Eye (tissue), 1 donor: ENCODE results near the gene CFAP161.
"Not testable (repeated sequence)": the region's sequence is repeated elsewhere in the genome, so short reads cannot be mapped to it uniquely, and the experiment has no call there.

Experiments used
- DNase-seq: peaks from one replicate; pipeline ENCODE4 v3.0.0-alpha.2; 2015

The CFAP161 gene

DNA sequence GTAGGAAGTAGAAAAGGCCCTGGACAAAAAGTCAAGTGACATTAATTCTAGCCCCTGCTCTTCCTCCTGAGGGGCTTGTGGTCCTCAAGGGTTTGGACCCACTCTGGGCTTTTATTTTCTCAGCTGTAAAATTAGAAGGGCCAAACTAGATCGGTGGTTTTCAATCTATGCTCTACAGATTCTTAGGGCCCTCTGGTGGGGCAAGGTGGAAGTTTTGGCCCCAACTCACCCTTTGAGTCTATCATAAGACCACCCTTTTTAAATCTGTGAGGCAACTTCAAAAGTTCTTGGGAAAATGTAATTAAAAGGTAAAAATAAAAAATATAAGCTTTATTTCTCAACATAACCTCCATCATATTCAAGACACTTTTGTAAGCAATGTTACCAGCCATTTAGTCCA is 25.6 kb upstream of the CFAP161 start:
- DNase-seq, result no peak

DNA sequence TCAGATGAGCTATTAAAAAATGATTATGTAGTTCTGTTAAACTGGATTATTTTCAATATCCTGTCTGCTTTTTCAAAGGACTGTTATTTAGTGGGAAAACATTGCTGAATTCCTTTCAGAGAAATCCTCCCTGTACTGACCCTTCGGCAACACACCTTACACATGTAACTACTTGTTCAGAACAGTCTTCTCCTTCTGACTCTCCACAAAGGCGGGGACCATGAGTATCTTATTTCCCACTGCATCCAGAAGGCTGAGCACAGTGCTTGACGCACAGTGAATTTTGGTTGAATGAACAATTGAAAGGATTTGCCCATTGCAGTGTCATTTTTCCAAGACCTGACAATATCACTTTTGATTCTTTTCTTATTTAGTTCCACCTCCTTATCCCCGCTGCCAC is 23.1 kb upstream of the CFAP161 start:
- DNase-seq, result no peak

DNA sequence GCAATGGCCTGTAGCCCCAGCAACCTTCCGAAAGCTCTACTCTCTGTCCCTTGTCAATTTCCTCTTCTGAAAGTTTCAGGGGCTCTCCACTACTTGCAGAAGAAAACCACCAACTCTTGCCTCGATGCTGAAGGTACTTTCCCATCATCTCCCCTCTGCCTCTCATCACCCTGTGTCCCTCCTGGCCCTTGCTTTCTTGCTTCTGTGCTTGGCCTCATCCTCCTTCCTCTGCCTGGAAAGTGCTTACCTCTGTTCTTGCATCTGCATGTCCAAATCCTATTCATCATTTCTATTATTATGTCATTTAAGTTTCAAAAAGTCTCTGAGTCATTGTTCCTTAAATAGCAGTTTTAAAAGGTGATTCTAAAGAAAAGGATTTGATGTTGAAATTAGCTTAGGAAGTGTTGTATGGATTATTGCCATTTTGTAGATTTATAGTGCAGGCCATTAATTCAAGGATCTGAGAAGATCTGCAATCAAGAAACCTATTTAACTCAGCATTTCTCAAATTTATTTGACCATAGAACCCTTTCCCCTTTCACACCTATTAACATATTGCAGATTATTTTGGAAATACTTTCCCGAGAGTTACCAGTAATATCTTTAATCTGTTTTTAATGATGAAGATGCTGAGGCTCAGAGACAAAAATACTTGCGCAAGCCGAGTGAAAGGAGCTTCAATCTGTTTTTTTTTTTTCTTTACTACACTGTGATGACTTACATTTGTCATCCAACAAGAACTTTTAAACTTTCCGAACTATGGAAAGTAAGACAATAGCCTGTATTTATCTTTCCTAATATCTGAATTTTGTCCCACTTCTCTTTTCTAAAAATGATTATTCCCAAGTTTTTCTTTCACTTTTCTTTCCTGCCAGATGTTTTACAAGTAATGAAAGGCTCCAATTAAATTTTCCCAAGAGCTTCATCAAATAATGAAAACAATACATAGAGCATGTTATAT is 22.3 kb upstream of the CFAP161 start:
- no peak for DNase-seq

DNA sequence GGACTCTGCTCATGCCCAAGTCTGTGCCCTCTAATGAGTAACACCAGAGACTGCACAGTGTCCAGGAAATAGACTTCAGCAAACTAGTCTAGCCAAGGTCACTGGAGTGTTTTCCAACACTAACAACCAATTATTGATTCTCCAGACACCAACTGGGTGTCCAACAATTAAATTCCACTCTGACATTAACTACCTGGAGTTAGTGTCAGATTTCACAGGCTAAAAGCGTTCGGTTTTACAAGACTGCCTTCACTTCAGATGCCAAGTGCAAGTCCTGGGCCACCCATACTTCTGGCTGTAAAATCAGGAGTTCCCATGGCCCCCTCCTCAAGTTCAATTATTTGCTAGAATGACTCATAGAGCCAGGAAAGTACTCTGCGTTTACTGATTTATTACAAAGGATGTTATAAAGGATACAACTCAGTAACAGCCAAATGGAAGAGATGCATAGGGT is 20.8 kb upstream of the CFAP161 start:
- DNase-seq, result no peak

DNA sequence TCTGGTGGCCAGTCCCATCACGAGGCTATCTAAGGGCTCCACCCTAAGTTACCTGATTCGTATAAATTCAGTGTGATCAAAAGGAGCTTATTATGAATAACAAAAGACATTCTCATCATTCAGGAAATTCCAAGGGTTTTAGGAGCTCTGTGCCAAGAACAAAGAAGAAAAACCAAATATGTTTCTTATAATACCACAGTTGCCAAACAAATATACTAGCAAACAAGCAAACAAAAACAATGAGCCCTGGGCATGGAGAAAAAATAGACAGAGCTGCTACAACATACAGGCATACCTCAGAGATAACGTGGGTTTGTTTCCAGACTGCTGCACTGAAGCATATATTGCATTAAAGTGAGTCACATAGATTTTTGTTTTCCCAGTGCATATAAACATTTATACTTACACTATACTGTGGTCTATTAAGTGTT is 20.2 kb upstream of the CFAP161 start:
- no peak for DNase-seq

DNA sequence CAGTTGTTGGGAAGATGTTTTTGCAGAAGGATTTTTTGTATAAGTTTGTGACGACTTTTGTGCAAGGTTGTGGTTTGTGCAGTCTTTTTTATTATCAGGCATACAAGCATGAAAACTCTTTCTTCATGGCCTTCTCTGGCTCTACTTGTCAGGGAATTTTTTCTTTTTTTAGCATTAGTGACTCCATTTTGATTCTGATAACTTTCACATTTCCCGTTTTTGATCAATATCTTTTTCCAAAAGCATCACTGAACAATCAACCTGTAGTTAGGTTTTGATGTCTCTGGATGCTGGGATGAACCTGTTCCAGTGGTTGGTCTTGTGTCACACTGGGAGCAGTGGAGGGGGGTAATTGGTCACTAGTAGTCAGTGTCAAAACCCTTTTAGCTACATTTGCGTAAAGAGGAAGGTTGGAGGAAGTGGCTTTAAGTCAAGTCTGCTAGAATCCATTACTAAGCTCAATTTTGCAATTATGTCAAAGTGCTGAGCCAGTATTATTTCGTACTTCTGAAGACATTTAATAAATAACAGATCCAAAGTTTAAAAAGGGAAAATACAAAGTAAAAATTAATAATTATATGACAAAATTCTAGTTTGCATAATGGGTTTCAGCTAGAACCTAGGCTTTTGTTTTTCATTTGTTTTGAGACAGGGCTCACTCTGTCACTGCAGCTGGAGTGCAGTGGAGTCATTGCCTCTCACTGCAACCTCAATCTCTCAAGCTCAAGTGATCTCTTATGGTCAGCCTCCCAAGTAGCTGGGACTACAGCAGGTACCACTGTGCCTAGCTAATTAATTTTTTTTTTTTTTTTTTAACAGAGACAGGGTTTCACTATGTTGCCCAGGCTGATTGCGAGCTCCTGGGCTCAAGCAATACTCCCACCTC is 18.8 kb upstream of the CFAP161 start:
- DNase-seq, result no peak

DNA sequence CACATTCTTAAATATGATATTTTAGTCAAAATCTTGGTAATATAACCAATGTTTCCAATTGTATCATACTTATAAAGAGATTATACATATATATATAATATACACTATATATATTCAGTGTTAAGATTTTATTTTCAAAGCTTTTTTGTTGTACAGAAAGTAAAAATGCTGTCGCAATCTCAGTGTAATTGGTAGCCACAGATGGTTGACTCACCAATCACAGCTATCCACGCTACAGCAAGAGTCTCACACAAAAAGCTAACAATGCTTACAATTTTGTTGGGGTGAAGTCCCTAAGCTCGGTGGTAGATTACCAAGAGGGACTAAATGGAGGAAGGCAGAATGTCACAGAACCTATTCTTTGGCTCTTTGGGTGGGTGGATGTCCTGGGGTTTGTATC is 16.9 kb upstream of the CFAP161 start:
- no peak for DNase-seq

DNA sequence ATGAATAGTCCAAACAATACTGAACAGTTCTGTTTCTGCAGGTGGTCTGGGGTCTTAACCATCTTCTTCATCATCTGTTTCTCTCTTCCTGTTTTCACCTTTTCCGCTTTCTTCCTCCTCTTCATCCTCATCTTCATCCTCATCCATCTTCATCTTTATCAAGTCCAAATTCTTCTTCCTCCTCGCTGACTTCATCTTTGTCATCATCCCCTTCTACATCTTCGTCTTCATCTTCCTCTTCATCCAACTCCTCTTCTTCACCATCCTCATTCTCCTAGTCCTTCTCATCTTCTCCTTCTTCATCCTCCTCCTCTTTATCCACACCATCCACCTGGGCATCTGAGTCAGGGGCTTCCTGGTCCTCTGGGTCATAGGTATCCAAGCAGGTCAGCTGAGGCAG is 16.5 kb upstream of the CFAP161 start:
- DNase-seq, result no peak

DNA sequence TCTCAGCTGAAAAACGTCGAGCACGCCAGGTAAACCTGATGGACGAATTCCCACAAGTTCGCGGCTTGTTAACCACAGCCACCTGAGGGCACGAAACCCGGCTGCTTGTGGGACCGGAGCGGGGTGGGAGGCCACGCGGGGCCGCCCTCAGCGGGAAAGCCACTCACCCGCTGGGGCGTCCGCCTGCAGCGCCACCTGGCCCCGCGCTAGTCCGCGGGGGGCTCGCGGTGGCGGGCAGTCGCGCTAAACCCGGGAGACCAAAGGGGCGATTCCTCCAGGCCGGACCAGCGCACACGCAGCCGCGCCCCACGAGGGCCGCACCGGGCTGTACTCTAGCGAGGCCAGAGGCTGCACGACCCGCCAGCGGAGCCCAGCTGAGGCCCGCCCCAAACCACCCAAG is 15.7 kb upstream of the CFAP161 start:
- no peak for DNase-seq

DNA sequence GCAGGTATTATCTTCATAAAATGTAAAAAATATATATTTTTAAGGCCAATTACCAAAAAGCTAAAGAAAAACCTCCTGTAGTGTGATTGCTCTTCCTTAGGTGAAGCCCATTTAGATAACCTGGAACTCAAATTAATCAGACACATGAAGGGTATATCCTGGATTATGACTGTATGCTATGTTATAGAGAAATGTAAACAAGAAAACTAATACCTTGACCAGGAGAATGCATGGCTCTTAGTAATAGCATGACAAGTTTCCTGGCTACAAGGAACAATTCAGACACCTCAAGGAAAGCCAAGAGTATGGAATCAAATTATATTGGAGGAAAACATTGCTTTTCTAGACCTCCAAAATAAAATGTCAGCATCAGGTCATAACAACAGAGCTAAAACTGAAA is 14.0 kb upstream of the CFAP161 start:
- DNase-seq, result no peak

DNA sequence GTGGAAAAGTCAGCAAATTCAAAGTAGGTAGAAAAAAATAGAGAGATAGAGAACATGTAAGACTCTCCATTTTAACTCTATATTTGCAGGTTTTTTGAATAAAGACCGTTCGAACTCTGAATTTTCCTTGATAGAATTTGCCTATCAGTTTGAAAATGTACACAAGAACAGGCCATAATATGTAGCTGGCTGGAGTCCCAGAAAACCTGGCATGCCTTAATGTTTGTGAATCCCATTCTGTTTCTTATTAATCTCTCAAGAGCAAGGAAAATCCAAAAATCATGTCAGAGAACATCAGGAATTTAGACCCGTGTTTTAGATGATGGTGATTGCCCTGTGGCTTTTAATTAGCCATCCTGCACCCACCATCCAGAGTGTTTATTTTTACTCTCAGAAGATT is 7.2 kb upstream of the CFAP161 start:
- peak; percentile 76 for DNase-seq

DNA sequence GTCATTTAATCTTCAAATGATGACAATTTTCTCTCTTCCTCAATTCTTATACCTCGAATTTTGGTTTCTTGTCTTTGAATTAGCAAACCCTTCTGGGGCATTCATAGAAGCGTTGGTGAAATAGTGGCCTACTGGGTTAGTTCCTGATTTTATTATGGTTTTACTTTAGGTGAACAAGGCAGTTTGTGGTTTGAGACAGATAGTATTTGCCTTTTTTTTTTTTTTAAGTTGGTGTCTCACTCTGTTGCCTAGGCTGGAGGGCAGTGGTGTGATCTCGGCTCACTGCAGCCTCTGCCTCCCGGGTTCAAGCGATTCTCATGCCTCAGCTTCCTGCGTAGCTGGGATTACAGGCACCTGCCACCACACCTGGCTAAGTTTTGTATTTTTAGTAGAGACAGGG is 7.4 kb downstream of the CFAP161 start:
- DNase-seq, result not testable (repeated sequence)

DNA sequence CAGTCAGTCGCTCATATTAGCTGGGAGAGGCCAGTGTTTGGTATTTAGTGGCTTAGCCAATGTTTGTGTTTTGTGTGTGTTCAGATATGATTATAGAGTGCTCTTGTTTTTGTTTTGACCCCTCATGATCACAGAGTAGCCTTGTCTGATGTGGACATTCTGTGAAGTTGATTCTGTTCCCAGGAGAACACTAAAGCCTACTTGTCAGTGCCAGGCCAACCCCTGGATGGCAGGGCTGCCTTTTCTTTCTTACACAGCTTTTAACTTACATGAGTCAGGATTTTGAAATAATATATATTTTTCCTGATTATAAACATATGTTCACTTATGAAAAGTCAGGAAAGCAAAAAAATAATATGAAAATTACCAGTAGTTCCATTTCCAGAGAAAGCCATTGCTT is 11.9 kb downstream of the CFAP161 start:
- DNase-seq, result no peak

DNA sequence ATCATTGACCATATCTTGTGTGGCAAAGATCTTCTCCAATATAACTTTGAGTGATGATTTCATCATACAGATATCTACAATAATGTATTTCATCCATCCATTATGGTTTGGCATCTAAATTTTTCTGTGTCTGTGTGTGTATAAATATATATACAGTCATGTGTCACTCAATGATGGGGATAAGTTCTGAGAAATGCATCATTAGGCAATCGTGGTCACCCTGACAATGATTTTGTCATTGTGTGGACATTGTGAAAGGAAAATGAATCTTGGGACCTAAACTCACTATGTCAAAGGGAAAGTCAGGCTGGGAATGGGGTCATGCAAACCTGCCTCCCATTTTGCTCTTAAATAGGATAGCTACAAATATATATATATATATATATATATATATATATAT is 12.4 kb downstream of the CFAP161 start:
- no peak for DNase-seq

DNA sequence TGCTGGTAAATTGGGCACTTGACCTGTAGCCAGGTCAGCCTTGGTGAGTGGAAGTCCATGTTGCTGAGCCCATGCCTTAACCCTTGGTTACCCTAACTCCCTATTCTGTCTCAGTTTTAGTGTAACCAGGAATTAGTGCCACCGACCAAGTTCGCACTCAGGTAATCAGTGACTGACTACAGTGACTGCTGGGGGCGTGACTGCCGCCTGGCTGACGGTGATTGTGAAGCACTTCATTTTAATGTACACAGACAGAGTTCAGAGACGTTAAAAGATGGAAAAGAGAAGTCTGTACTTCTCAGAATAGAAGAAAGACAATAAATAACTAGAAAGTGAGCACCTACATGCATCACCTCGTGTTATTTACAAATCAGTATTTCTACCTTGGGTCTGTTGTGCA is 17.3 kb downstream of the CFAP161 start:
- no peak for DNase-seq

DNA sequence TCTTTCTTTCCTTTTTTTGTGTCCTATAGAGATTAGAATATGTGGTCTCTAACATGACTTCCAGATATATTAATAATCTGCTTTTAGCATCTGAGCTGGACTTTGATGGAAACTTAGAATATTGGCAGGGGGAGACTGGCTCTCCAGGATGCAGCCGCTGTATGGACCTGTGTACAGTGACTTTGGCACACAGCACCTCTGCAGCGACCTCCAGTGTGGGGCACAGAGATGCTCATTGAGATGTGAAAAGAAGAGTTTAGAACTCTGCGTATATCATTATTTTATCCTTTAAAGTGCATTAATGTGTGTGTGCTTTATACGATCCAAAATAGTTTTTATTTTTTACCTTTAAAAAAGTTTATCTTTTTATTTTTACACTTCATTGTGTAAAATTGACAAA is 18.3 kb downstream of the CFAP161 start:
- no peak for DNase-seq

DNA sequence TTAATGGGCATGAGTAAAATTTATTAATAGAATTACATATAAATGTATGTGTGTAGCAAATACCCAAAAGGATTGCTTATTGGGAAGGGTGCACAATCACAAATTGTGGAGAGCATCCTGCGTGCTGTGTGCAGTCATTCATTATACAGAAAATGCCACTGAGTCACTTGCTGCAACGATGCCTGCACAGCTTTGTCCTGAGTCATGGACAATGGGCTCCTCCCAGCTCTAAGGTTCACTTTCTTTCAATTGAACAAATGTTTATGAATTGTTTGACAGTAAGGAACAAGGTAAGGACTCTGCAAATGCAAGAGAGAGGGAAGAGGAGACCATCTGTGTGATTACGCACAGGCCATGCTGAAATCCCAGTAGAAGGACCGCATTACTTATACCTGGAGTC is 18.7 kb downstream of the CFAP161 start:
- DNase-seq, result no peak

DNA sequence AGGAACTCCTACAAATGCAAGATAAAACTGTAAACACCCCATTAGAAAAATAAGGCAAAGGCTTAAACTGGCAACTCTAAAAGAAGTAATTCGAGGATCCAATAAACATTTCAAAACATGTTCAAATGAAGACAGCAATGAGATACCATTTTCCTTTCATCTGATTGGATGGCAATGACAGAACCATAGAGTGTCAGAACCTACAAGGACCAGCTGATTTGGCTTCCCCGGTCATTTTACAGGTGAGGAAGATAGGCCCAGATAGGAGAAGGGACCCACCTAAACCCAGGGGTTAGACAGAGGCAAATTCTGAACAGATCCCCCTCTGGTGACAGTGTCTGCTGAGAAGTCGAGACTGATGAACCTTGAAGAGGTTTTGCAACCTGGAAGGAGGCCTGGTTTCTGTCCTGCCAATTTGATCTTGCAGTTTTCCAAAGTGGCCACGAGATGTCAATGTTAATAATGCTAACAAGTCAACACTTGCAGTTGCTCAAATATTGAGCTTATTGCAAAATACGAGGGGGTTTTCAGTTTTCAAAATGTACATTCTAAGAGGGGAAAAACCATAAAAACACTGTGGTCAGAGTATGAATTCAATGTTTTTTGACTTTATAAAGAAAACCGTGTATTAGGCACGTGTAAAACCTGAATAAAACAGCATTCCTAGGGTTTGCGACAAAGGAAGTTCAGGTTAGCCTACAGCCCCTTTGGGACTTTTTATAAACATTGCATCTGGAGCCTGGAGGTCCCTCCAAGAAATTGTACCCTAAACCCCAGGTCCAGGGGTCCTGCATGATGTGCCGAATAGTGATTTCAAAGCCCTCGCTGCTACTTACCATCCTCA is 21.5 kb downstream of the CFAP161 start:
- DNase-seq, result peak; percentile 55

DNA sequence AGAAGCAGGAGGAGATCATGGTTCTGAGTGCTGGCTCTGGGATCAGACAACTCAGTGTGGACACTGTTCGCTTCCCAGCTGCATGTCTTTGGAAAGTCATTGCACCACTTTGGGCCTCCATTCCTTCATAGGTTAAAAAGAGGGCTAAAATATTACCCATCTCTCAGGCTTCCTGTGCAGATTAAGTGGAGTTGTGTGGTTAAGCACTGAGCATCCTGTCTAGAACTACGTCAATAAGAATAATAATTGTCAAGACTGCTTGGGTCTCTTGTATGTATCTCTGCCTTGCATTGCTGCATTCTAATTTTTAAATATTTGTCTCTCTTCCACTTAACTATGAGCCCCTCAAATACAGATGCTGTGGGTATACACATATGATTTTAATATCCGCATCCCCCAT is 22.3 kb downstream of the CFAP161 start:
- DNase-seq, result no peak

DNA sequence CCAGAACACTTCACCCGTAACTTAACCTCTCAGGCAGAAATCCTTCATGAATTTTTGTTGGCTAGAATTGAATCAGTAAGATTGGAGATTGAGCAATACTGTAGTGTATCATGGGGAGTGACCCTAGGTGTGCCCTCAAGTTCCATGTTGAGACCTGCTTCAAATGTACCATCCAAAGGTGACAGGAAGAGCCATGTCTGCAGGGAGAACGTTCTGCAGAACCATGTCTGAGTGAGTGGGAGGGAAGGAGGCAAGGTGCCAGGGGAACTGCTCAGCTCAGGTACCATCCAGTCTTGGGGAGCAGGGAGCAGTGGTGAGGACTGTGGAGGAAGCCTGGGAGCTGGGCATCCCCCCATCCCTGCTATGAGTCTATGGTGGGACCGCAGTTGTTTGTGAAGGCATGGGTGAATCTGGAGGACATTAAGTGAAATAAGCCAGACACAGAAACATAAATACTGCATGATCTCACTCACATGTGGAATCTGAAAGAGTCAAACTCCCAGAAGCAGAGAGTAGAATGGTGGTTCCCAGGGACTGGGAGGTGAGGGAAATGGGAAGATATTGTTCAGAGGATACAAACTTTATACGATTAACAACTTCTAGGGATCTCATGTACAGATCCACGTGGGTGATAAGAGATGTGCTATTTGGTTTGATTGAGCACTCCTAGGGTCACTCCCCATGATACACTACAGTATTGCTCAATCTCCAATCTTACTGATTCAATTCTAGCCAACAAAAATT is 23.3 kb downstream of the CFAP161 start:
- peak; percentile 20 for DNase-seq

DNA sequence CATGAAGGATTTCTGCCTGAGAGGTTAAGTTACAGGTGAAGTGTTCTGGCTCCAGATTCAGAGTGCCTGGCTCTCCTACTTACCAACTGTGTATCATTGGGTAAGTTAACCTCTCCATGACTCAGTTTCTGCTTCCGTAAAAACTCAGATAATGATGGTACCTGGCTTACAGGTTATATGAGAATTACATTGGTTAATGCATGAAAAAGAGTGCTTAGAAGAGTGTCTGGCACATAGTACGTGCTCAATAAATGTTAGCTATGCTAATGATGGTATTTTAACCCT is 23.8 kb downstream of the CFAP161 start:
- no peak for DNase-seq

DNA sequence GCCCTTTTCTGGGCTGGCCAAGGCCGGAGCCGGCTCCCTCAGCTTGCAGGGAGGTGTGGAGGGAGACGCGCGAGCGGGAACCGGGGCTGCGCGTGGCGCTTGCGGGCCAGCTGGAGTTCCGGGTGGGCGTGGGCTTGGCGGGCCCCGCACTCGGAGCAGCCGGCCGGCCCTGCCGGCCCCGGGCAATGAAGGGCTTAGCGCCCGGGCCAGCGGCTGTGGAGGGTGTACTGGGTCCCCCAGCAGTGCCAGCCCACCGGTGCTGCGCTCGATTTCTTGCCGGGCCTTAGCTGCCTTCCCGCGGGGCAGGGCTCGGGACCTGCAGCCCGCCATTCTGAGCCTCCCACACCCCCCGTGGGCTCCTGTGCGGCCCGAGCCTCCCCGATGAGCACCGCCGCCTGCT is 24.5 kb downstream of the CFAP161 start:
- not testable (repeated sequence) for DNase-seq
